Measurements from ENCODE around the gene ANKRD23. TPM values are rescaled to one million over a fixed set of nuclear protein-coding genes. Genes with fewer than 3 reads are reported as not detected.

ANKRD23 gene
- polyA plus RNA-seq, 1 donor from 2014 or later = 12.1 TPM

- Histone ChIP-seq H3F3A (ENCODE audit: insufficient read depth, low read length, poor library complexity, severe bottlenecking) (no peaks in the 10 kb centered on the region), H3K9ac (ENCODE audit: low read length) (no peak overlapping the region), H3K4me3 (ENCODE audit: low read length) (no peak overlapping the region), H3K9me3 (ENCODE audit: low read length) (no peaks in the 10 kb centered on the region), H3K9me2 (ENCODE audit: insufficient read depth, low read length) (no peaks in the 10 kb centered on the region), H3K27me3 (ENCODE audit: insufficient read depth, low read depth, low read length) (no peaks in the 10 kb centered on the region), H4K20me1 (ENCODE audit: insufficient read depth) (no peaks in the 10 kb centered on the region), H3K79me2 (replicated peaks; ENCODE audit: insufficient read depth, low read length) (no peaks in the 10 kb centered on the region), H3K36me3 (ENCODE audit: insufficient read depth, low read length) (no peaks in the 10 kb centered on the region), H3K4me2 (ENCODE audit: low read length) (no peak overlapping the region), H2AFZ (ENCODE audit: low read depth, low read length) (no peak overlapping the region), H3K27ac (ENCODE audit: low read length) (no peak overlapping the region)
- TF ChIP-seq EZH2 (IDR thresholded peaks at IDR 0.05; ENCODE audit: borderline replicate concordance, insufficient read depth, low read length, poor library complexity, severe bottlenecking) (no peak), RAD21 (conservative IDR thresholded peaks at IDR 0.05) (no peak), POLR2AphosphoS5 (IDR thresholded peaks at IDR 0.05) (no peak), SMC3 (conservative IDR thresholded peaks at IDR 0.05; ENCODE audit: poor library complexity) (no peak), MXI1 (conservative IDR thresholded peaks at IDR 0.05; ENCODE audit: poor library complexity, severe bottlenecking) (no peak), REST (IDR thresholded peaks at IDR 0.05; ENCODE audit: borderline replicate concordance) (no peak), EP300 (conservative IDR thresholded peaks at IDR 0.05; ENCODE audit: poor library complexity, severe bottlenecking) (no peak)
Observed at GRCh38 chr2:96883306-96883705, 39.5 kb upstream of the ANKRD23 start.

DNA sequence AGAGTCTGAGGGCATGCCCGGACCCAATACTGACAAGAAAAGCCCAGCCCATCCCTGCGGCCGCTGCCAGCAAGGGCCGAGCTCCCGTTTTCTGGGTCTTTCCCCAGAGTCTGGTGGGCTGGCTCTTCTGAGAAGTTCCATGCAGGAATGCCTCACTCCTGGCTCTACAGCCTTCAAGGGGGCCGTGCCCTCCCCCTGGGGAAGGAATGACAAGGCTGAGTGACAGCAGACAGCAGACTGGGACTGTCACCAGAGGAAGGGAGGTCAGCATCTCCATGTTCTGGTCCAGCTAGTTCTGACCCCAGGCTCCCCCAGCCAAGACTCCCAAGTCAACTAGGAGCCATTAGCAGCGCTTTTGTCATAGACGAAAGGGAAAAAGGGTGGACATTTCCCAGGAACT lies 39.1 kb upstream of the ANKRD23 start:
- Histone ChIP-seq H3K9ac (ENCODE audit: low read length) (no peak overlapping the region), H3K27ac (ENCODE audit: low read length) (no peak overlapping the region), H3K4me3 (ENCODE audit: low read length) (no peak overlapping the region), H3K36me3 (ENCODE audit: insufficient read depth, low read length) (no peaks in the 10 kb centered on the region), H3K9me3 (ENCODE audit: low read length) (no peaks in the 10 kb centered on the region), H4K20me1 (ENCODE audit: insufficient read depth) (no peaks in the 10 kb centered on the region), H3K9me2 (ENCODE audit: insufficient read depth, low read length) (no peaks in the 10 kb centered on the region), H3K27me3 (ENCODE audit: insufficient read depth, low read depth, low read length) (no peaks in the 10 kb centered on the region), H2AFZ (ENCODE audit: low read depth, low read length) (no peak overlapping the region), H3K4me2 (ENCODE audit: low read length) (no peak overlapping the region), H3F3A (ENCODE audit: insufficient read depth, low read length, poor library complexity, severe bottlenecking) (no peaks in the 10 kb centered on the region), H3K79me2 (replicated peaks; ENCODE audit: insufficient read depth, low read length) (no peaks in the 10 kb centered on the region)
- TF ChIP-seq RAD21 (conservative IDR thresholded peaks at IDR 0.05) (no peak), MXI1 (conservative IDR thresholded peaks at IDR 0.05; ENCODE audit: poor library complexity, severe bottlenecking) (no peak), POLR2AphosphoS5 (IDR thresholded peaks at IDR 0.05) (no peak), EP300 (conservative IDR thresholded peaks at IDR 0.05; ENCODE audit: poor library complexity, severe bottlenecking) (no peak), EZH2 (IDR thresholded peaks at IDR 0.05; ENCODE audit: borderline replicate concordance, insufficient read depth, low read length, poor library complexity, severe bottlenecking) (no peak), TAF1 (IDR thresholded peaks at IDR 0.05; ENCODE audit: low read depth) (no peak), CTCF (IDR thresholded peaks at IDR 0.05; ENCODE audit: poor library complexity, severe bottlenecking) (no peak), REST (IDR thresholded peaks at IDR 0.05; ENCODE audit: borderline replicate concordance) (no peak)
